ENCODE data around the gene ARHGEF10L. TPM values are rescaled to one million over a fixed set of nuclear protein-coding genes. Genes with fewer than 3 reads are reported as not detected.

Gene ARHGEF10L
- total RNA-seq, 1 experiment from 2014 or later, result 11.0 TPM

DNA sequence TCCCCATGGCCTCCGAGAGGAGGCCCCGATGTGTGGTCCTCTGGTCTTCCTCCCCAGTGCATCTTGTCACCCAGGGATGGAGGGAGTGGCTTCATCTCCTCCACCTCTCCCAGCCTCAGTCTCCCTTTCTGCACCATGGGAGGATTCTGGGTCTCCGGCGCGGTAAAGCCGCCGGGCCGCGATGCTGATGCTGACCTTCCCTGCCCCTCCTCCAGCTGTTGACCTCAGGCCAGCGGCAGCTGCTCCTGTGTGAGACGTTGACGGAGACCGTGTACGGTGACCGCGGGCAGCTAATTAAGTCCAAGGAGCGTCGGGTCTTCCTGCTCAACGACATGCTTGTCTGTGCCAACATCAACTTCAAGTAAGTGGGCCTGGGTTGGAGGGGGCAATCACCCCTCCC is 92.6 kb downstream of the ARHGEF10L start:
- DNase-seq (ENCODE audit: low spot score), result no peak

DNA sequence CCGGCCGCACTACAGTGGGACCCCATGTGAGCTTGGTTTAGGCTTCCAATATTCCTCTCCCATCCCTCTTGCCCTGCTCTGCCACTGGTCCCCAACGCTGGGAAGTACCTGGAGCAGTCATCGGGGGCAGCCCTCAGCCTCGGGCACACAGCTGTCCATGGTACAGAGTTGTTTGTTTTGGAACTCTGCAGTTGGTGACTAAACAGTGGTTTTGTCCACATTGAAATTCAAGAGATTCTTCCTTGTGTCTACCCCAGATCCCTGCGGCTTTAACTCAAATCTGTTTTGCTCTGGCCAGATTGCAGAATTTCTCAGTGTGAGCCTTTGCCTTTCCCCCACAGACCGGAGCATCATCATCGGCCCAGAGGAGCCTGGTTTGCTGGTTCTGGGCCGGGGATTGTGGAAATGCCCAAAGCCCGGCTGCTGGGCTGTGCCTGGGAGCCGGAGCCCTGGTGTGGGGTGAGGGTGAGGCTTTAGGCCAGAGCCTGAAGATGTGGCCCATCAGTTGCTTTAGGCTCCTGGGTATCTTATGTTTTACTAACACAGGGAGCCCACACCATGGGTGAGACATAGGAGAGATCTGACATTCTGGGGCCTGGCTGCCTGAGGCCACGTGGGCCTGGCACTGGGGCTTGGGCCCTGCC is 93.2 kb downstream of the ARHGEF10L start:
- peak; percentile 66 for DNase-seq (ENCODE audit: low spot score)

DNA sequence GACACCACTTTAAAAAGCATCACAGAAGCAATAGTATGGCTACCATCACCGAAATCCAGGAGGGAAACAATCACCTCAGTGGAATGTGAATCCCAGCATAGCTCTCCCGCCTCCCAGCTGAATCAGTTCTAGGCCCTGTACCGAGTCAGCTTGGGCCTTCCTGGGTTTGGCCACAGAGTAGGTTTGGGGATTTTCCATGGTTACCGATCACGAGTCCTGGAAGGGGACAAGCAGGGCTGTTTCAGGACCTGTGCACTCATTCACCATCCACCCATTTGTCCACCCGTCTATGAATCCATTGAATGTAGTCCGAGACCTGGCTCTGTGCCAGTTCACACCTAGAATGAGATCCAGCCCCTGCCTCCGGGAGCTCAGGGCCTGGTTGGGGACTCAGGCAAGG is 94.2 kb downstream of the ARHGEF10L start:
- DNase-seq (ENCODE audit: low spot score), result peak; percentile 68

- no peak for DNase-seq (ENCODE audit: low spot score)
These were observed 95.8 kb downstream of the ARHGEF10L start for GRCh38 chr1:17635276-17635675.

DNA sequence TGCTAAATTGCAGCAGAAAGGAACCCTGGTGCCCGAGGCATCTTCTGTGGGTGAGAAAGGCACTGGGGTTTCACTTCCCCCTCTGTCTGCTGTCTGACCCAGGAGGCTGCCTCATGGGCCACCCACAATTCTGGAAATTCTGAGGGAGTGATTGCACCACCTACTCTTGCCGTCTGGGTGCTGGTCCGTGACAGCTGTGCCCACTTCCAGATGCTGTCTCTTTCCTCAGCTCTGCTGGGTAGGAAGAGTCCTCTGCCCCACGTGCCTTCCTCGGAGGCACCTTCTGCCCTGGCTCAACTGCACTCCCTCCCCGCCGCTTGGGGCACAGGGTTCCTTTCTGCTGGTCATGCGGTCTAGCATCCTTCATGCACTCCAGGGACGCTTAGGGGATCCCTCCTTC is 96.3 kb downstream of the ARHGEF10L start:
- no peak for DNase-seq (ENCODE audit: low spot score)

- DNase-seq (ENCODE audit: low spot score), result peak; percentile 43
These were observed 97.1 kb downstream of the ARHGEF10L start for GRCh38 chr1:17636612-17637011.

- DNase-seq (ENCODE audit: low spot score), result no peak
These were observed 97.6 kb downstream of the ARHGEF10L start for GRCh38 chr1:17637055-17637454.

DNA sequence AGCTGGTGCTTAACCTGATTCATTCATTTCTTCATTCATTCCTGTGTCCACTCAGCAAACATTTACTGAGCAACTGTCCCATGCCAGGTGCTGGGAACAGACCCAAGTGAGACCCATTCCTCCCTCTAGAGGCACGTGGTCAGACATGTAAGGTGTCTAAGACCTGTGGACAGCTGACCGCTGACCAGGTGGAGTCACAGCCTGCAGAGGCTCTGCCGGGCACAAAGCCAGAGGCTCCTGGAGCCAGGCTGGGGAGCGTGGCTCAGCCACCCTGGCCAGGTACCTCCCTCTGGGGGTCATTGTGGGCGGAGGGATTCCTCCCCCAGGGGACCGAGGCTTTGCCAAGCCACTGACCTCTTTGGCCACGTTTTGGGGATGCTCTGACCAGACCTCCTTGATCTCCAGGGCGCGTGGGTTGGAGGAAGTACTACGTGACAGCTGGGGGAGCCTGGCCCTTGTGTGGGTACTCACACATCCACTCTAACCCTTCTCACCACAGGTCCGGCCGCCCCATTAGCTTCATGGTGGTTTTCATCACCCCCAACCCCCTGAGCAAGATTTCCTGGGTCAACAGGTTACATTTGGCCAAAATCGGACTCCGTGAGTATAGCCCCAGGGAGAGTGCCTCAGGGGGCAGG is 100.3 kb downstream of the ARHGEF10L start:
- DNase-seq (ENCODE audit: low spot score), result no peak

DNA sequence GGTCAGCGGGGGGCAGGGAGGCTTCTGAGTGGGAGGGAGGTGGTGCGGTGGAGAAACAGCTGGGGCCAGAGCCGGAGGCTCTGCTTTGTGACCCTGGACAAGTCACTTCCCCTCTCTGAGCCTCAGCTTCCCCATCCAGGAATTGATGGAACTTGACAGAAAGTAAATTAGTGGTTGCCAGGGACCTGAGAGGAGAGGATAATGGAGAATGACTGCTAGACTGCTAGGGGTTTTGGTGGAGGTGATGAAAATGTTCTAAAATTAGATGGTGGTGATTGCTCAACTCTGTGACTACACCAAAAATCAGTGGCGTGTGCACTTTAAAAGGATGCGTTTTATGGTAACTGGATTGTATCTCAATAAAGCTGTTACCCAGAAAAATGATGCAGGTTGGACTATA is 100.9 kb downstream of the ARHGEF10L start:
- no peak for DNase-seq (ENCODE audit: low spot score)

GRCh38 chr1:17640975-17641374 is 101.5 kb downstream of the ARHGEF10L start:
- no peak for DNase-seq (ENCODE audit: low spot score)

DNA sequence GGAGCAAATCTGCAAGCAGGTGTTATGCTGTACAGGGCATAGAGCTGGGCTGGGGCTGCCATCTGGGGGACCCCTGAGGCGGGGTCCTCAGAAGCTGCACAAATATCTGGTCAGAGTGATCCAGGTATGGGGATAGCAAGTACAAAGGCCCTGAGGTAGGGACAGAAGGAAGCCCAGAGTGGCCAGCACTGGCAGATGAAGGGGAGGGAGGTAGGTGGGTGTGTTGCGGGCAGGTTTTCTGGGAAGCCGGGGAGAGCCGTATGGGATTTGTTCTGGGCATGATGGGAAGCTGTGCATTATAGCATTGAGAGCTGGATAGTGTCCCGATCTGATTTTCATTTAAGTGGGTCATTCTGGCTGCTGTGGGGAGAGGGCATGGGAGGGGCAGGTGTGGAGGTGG is 102.7 kb downstream of the ARHGEF10L start:
- DNase-seq (ENCODE audit: low spot score), result no peak

DNA sequence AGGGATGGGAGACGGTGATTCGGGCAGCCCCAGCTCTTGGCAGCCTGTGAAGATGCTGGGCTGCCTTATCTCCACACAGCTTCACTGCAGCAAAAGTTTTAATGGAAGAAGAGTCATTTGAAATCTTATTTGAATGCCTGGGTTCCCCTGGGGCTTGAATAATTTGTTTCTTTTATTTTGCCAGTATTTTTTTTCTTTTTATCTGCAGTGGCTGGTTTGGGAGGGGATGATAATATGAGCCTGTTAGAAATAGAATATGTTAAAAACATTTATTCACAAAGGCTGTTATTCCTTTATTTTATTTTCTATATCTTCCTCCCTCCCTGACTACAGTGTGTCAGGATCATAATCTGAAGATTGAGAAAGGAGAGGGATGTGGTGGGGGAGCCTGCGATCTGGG is 103.4 kb downstream of the ARHGEF10L start:
- no peak for DNase-seq (ENCODE audit: low spot score)

DNA sequence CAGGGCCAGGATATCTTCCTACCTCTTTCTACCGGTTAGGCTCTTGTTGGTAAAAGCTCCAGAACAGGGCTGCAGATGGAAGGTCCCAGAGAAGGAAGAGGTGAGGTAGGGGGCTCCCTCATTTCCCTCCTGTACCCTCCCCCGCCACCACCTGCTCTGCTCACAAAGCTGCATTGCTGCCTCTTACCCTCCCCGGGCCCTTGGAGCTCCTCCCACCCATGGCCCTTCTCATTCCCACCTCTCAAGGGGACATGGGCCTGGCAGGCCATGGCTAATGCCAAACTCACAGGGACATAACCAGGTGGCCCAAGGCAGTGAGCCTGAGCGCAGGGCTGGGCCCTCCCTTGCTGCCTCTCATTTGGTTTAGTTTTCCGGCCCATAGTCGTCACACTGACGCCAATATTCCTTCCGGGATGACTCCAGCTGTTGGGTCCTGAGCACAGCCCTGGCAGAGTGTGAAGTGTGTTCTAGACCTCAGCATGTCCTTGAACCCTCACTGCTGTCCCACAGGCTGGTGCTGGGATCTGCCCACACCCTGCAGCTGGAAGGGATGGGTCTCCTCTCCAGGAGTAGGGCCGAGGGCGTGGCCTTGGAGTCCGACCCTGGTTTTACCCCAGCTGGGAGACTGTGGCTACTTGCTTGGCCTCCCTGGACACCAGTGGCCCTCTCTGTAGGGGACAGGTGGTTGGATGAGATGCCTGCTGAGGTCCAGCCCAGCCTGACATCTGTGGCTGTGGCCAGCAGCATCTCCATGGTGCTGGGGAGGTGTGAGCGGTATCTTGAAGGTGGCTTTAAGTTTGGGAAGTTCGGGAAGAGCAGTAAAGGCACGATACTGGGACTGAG is 104.6 kb downstream of the ARHGEF10L start:
- no peak for DNase-seq (ENCODE audit: low spot score)

DNA sequence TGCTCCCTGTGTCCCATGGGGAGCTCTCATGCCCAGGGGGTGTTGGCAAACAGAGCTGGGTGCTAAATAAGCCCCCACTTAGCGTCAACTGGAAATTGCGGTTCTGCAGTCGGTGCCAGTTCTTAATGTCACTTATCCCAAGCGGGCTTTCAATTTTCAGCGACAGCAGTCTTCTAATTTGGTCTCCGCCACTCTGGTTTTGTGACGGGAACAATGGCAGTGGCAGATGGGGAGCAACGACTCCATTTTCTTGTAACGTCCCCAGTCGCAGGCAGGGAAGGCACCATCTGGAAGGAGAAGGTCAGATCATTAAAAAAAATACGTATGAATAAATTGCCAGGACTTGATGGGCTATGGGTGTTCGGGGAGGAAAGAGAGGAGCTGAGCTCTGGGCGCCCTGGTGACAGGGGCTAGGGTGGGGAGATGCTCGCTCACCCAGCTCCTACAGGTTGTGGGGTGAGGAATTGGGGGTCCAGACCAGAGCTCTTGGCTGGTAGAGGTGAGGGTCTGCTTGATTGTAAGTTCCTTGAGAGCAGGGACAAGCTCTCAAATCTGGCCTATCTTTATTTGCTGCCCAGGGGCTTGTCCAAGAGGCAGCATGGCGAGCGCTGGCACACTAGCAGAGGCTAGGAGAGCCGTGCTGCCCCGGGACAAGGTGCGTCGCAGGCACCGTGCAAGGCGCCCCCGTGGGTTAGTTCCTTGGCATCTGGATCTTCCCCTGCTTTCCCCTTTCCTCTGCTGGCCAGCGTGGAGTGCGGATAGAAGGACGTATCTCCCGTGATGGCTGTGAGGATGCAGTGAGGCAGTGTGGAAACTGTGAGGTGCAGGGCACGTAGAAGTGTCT is 105.8 kb downstream of the ARHGEF10L start:
- DNase-seq (ENCODE audit: low spot score), result no peak

DNA sequence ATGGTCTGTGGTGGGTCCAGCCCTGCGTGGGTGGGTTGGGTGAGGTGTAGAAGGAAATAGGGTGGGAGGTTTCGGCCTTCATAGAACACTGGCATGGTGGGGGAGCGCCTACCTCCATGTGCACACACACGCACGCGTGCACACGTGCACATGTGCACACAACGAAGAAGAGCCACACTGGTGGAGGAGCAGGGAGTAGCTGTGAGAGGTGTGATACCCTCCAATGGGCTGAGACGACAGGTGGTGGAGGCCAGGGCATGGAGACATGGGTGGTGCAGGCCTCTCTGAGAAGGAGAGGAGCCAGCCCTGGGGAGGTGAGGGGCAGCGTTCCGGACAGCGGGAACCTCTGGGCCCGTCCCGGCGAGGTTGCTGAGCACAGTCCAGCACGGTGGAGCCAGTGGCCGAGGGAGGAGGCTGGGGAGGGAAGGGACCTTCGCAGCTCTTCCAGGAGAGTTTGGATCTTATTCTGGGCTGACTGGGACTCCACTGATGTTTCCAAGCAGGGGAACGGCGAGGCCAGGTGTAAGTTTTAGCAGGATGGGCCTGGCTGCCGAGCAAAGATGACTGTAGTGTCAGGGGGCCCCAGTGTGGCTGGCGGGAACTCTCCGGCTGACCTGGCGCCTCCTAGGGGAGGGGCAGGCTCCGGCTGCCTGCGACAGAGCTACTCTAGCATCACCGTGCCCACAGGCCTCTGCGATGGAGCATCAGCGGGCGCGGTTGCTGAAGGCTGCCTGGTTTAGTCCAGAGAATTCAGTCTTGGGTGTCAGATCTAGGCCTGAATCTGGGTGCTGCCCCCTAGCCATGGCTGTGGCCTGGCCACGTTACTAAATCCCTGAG is 107.2 kb downstream of the ARHGEF10L start:
- DNase-seq (ENCODE audit: low spot score), result no peak

DNA sequence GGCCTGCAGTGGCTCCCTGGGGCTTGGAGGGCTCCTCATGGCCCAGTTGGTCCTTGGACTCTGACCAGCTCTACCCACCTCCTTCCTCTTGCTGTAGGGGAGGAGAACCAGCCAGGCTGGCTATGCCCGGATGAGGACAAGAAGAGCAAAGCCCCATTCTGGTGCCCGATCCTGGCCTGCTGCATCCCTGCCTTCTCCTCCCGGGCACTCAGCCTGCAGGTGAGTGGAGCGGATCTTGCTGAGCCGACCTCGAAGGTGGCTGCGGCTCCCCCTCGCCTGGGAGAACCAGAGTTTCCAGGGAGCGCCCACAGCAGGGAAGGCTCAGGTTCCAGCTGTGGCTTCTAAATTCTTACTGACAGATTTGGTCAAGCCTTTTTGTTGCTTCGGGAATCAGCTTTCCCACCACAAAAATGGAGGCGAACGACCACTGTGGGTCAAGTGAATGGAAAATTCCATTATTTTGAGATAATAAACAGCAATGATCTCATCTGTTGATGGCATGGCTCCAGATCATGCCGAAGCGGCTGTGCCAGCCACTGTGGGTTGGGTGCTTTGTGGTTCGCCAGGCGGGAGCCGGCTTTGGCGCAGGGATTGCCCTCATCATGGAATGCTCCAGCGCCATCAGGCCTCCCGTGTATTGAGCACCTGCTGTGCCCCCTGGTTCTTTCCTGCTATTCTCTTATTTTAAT is 109.1 kb downstream of the ARHGEF10L start:
- DNase-seq (ENCODE audit: low spot score), result peak; percentile 66

DNA sequence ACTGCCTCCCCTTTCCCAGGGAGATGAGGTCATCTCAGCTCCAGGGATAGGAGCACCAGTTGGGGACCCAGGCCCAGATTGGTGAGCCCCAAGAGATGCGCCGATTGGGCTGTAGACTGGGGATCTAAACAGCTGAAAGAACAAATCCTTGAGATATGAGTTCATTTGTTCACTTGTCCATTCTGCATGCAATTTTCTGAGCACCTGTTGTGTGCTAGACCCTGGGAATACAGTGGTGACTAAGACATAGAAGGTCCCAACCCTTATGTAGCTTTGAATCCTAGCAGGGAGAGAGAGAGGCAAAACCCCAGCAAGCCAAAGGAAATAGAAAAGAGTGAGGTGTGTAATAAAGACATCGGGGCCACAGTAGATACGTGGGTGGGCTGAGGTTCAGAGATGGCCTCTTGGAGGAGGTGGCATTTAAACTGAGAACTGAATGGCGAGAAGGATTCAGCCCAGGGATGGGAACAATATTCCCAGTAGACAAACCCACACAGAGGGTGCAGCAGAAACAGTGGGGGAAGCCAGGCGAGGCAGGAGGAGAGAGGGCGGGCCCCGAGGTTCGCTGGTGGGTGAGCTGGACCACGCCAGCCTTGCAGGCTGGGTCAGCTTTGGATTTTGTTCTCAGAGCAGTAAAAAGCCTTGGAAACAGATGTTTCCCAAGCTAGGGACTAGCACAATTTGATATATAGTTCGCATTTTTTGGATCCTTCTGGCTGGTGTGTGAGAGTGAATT is 110.0 kb downstream of the ARHGEF10L start:
- no peak for DNase-seq (ENCODE audit: low spot score)

GRCh38 chr1:17653276-17653675 is 113.8 kb downstream of the ARHGEF10L start:
- no peak for DNase-seq (ENCODE audit: low spot score)

DNA sequence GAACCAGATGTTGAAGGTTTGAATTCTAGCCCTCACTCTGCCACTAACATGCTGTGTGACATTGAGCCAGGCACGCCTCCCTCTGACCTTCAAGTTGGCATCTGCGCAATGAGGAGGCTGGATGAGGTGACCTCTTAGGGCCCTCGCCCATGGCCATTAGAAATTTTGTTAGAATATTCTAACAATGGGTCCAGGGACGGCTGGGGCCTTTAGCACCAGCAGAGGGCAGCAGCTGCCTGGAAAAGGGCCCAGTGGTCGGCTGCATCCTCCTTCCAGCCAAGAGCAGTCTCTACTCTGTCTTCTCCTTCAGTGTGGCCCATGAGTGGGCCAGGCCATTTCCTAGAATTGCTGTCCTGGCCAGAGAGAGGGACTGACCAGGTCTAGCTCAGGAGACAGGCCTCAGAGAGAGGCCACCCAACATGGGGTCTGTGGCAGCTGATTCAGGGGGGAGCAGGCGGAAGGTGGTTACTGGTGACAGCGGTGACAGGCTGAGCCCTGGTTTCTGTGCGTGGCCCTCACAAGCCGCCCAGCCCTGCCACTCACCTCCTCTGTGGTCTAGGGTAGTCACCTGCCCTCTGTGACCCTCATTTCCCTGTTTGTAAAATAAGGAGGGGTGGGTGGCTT is 114.3 kb downstream of the ARHGEF10L start:
- peak; percentile 31 for DNase-seq (ENCODE audit: low spot score)

Data from A172 (cell line).